ENCODE data around the gene CCNJ.
"Not testable (repeated sequence)": the region's sequence is repeated elsewhere in the genome, so short reads cannot be mapped to it uniquely, and the experiment has no call there.

The CCNJ gene

GRCh38 chr10:96043033-96043892, at the start of gene CCNJ:
Gene CCNJ (plus strand): TSS chr10:96043583. CDS start chr10:96044394, 811 bp downstream.
- peak; percentile 47 to 75 (median 59) for DNase-seq (ENCODE audit: low read depth in 3 of 3, low spot score in 1 of 3)

DNA sequence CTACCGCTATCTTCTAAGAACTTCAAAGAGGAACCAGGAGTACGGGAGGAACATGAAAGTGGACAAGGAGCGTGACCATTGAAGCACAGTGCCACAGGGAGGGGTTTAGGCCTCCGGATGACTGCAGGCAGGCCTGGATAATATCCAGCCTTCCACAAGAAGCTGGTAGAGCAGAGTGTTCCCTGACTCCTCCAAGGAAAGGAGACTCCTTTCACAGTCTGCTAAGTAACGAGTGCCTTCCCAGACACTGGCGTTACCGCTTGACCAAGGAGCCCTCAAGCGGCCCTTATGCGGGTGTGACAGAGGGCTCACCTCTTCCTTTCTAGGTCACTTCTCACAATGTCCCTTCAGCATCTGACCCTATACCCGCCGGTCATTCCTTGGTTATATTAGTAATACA, 49.0 kb upstream of the CCNJ start:
- DNase-seq (ENCODE audit: low read depth in 3 of 3, low spot score in 1 of 3) = not testable (repeated sequence)

DNA sequence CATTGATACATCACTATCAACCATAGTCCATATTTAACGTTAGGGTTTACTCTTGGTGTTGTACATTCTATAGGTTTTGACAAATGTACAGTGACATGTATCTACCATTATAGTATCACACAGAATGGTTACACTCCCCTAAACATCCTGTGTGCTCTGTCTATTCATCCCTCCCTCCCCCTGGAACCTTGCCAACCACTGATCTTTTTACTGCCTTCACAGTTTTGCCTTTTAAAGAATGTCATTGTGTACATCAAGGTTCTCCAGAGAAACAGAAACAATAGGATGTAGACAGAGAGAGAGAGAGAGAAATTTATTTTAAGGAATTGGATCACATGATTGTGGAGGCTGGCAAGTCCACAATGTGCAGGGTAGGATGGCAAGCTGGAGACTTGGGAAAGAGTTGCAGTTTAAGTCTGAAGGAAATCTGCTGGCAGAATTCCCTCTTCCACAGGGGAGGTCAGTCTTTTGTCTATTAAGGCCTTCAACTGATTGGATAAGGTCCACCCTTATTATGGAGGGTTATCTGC, 45.1 kb upstream of the CCNJ start:
- DNase-seq (ENCODE audit: low read depth in 3 of 3, low spot score in 1 of 3) = no peak

DNA sequence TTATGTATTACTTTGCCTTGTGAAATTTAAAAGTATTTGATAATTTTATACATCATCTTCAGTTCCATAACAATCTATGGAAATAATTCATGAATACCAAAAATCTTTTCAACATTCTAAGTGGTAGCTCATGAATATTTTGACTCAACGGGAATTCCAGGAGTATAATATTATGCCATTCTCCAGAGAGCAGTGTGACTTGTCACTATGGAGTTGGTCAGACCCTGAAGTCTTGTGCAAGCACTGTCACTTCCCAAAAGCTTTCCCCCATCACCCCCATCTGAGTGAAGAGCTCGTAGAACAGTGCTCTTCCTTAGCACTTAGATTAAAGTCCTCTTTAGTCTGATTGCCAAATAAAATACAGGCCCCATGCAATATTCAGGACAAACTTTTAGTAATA, 29.4 kb upstream of the CCNJ start:
- DNase-seq (ENCODE audit: low read depth in 3 of 3, low spot score in 1 of 3) = no peak

- no peak for DNase-seq (ENCODE audit: low read depth in 3 of 3, low spot score in 1 of 3)
These were observed 28.8 kb upstream of the CCNJ start for GRCh38 chr10:96014473-96015102.

DNA sequence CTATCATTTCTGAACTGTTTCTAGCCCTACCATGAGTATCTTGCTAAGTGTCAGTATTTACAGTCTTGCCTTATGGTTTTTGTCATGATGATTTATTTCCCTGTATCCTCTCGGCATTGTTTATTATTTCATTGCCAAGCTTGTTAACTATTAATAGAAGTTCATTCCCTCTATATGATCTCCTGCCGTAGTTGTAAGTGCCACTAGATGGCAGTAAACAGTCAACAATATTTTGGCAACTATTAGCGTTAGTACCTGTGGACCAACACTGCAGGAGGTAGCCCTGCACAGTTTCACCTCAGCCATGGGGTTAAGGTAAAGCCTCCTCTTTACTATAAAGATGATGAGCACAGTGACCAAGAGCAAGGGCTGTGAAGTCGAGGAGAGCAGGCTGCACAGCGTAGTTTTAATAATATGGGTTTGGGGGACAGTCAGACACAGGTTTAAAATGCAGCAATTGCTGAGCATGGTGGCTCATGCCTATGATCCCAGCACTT, 26.1 kb upstream of the CCNJ start:
- DNase-seq (ENCODE audit: low read depth in 3 of 3, low spot score in 1 of 3) = peak in 2 of 3 donors; percentile 3

DNA sequence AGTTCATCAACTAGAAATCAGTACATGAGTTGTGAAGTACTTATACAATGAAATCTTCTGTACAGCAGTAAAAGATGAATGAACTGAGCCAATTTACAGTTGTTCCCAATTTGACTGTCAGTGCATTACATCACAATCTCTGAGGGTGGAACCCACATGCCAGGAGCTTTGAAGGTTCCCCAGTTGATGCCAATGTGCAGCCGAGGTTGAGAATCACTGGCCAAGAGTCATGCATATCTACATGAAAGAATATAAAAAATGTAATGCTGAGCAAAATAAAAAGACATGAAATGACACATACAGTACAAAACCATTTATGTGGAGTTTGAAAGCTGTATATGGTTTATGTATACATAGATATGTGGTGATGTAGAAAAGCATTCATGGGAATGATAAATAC, 22.1 kb upstream of the CCNJ start:
- no peak for DNase-seq (ENCODE audit: low read depth in 3 of 3, low spot score in 1 of 3)

- DNase-seq (ENCODE audit: low read depth in 3 of 3, low spot score in 1 of 3) = no peak
These were observed 20.6 kb upstream of the CCNJ start for GRCh38 chr10:96022739-96023138.

GRCh38 chr10:96023168-96023567, 20.2 kb upstream of the CCNJ start:
- DNase-seq (ENCODE audit: low read depth in 3 of 3, low spot score in 1 of 3) = no peak

- DNase-seq (ENCODE audit: low read depth in 3 of 3, low spot score in 1 of 3) = no peak
These were observed 17.8 kb upstream of the CCNJ start for GRCh38 chr10:96025566-96025965.

DNA sequence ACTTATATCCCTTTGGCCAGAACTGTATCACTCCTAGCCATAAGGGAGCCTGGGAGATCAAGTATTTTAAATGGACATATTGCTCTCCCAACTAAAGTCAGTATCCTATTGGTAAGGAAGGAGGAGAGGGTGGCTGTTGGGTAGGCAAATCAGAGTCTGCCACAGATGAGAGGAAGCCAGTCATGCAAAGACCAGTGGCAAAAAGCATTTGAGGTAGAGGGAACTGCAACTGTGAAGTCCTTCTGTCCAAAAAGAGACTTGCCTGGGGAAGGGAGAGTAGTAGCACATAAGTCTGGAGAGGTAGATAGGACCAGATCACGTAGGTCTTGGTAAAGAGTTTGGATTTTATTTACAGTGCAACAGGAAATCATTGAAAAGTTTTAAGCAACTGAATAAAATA, 8.8 kb upstream of the CCNJ start:
- no peak for DNase-seq (ENCODE audit: low read depth in 3 of 3, low spot score in 1 of 3)

DNA sequence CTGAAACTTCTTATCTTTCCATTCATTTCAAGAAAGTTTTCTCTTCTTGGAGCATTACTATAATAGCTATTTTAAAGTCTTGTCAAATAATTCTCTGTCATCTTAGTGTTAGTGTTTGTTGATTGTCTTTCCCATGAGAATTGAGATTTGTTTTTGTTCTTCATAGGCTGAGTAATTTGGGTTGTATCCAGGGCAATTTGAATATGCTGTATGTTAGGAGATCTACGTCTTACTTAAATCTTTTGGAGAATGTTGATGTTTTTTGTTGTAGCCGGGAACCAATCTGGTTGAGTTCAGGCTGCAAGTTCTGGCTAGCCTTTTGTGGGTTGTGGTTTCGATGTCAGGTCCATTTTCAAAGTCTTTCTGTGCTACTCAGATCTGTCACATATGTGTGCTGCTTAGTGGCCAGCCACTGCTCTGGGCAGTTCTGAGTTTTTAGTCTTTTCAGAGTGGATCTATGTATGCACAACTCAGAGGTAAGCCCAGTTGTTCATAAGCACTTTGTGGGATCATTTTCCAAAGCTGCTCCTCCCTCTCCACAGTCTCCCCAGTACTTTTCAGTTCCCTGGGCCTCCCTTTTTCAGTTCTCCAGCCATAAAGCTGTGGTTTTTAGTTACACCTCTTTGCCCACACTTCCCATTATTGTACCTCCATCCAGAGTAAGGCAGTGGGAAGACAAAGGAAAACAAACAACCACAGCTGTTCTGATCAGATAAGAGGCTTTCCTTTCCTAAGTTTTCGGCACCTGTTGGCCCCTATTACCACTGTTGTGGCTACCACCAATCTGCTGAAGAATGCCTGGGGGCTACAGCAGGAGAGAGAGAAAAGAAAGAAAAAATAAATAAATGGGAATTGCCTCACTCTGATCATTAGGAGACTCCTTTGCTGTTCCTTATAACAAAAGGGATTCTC, 4.7 kb upstream of the CCNJ start:
- DNase-seq (ENCODE audit: low read depth in 3 of 3, low spot score in 1 of 3) = no peak

GRCh38 chr10:96041146-96041545, 2.2 kb upstream of the CCNJ start:
- no peak for DNase-seq (ENCODE audit: low read depth in 3 of 3, low spot score in 1 of 3)

GRCh38 chr10:96043893-96044715, 721 bp downstream of the CCNJ start:
- peak in 2 of 3 donors; percentile 3 to 35 for DNase-seq (ENCODE audit: low read depth in 3 of 3, low spot score in 1 of 3)

DNA sequence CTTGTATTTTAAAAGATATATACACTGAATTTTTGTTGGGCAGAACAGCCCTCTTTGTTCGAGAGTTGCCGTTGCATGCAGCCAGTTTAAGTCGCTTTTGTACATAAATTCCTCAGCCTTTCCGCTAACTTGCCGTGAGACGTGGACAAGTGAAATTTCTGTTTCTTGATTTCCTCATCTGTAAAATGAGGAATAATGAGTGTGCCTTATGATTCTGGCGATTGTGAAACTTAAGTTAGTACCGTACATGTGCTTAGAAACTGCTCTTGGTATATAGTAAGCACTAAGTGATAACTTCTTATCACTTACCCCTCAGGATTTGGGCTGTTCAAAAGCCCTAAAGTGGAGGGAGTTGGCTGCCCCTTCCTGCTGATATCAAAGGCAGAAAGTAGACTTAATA, 1.4 kb downstream of the CCNJ start:
- DNase-seq (ENCODE audit: low read depth in 3 of 3, low spot score in 1 of 3) = no peak

DNA sequence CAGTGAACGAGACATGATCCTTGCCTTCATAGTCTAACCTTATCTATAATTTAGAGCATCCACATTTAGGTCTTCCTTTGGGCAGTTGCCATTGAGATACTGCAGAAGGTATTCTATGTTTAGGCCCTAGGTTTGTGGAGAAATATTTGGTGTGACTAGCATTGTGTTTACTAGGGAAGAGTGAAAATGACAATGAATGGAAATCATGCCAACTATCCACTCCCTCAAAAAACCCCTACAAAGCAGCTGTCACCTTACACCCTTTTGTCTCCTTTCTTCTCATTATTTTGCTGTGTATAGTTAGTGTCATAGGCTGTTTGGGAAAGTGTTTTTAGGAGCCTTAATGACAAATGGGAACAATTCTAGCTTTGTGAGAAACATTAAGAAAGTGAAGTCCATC, 3.2 kb downstream of the CCNJ start:
- DNase-seq (ENCODE audit: low read depth in 3 of 3, low spot score in 1 of 3) = no peak

GRCh38 chr10:96047004-96047649, 3.7 kb downstream of the CCNJ start:
- no peak for DNase-seq (ENCODE audit: low read depth in 3 of 3, low spot score in 1 of 3)

DNA sequence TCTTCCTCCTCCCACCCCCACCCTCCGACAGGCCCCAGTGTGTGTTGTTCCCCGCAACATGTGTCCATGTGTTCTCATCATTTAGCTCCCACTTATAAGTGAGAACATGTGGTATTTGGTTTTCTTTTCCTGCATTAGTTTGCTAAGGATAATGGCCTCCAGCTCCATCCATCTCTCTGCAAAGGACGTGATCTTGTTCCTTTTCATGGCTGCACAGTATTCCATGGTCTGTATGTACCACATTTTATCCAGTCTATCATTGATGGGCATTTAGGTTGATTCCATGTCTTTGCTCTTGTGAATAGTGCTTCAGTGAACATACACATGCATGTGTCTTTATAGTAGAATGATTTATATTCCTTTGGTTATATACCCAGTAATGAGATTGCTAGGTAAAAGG, 4.5 kb downstream of the CCNJ start:
- DNase-seq (ENCODE audit: low read depth in 3 of 3, low spot score in 1 of 3) = not testable (repeated sequence)

DNA sequence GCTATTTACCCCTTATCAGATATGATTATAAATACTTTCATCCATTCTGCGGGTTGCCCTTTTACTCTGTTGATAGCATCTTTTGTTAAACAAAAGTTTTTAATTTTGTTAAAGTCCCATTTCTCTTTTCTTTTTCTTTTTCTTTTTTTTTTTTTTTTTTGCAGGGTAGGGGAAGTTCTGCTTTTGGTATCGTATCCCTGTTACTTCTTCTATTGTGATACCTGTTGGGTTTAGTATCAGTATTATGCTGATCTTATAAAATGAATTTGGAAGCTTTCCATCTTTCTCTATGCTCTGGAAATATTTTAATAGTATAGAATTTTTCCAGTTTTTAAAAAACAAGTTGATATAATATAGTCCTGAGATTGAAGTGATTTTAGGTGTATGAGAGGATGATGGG, 6.0 kb downstream of the CCNJ start:
- DNase-seq (ENCODE audit: low read depth in 3 of 3, low spot score in 1 of 3) = no peak

DNA sequence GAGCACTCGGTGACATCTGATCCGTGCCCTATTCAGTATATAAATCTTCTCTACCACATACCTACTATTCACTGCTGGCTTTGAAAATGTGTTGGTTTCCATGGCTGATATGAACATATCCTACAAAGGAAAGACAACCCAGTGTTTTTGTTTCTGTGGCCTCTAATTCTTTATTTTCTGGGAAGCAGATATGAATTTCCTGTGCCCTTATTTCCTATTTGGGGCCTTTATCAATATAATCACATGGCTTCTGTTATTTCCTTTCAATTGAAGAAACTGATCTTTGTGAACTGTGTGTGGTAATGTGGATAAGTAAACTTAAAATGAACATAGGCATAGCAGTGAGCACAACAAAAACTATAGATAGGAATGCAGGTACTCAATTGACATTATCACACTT, 10.6 kb downstream of the CCNJ start:
- no peak for DNase-seq (ENCODE audit: low read depth in 3 of 3, low spot score in 1 of 3)

Data from stimulated activated CD4-positive, alpha-beta T cell treated with anti-CD3 and anti-CD28 coated beads, TNF-alpha, amount 100 ng/mL, for 1 hour (primary cell).